CD4-positive, alpha-beta T cell treated with Interferon alpha-2 for 1 hour (primary cell): Measurements from ENCODE around the gene CCDC97.
"Not testable (repeated sequence)": the region's sequence is repeated elsewhere in the genome, so short reads cannot be mapped to it uniquely, and the experiment has no call there.

Source experiments
- DNase-seq, 2 donors: peaks; one replicate each; pipeline ENCODE4 v3.0.0-alpha.2; 2020 to 2022

Gene CCDC97

GRCh38 chr19:41364524-41365391 lies 54.8 kb downstream of the CCDC97 start:
- no peak for DNase-seq

- DNase-seq: no peak
These were observed 56.1 kb downstream of the CCDC97 start for GRCh38 chr19:41366089-41366488.

- no peak for DNase-seq
These were observed 57.9 kb downstream of the CCDC97 start for GRCh38 chr19:41367848-41368301.

GRCh38 chr19:41369769-41370168 lies 59.8 kb downstream of the CCDC97 start:
- no peak for DNase-seq

GRCh38 chr19:41371119-41371518 lies 61.1 kb downstream of the CCDC97 start:
- not testable (repeated sequence) for DNase-seq

- no peak for DNase-seq
These were observed 61.6 kb downstream of the CCDC97 start for GRCh38 chr19:41371541-41371940.

- DNase-seq: no peak
These were observed 62.5 kb downstream of the CCDC97 start for GRCh38 chr19:41372501-41372900.

GRCh38 chr19:41373993-41374392 lies 64.0 kb downstream of the CCDC97 start:
- DNase-seq: no peak
